ENCODE measurements around the gene POLA2. TPM values are rescaled to one million over a fixed set of nuclear protein-coding genes. Genes with fewer than 3 reads are reported as not detected.
A peak's percentile ranks its signal among the peaks of the same experiment; 100 is the strongest.

POLA2 gene
- total RNA-seq, 1 donor from 2014 or later = 32.4 TPM

DNA sequence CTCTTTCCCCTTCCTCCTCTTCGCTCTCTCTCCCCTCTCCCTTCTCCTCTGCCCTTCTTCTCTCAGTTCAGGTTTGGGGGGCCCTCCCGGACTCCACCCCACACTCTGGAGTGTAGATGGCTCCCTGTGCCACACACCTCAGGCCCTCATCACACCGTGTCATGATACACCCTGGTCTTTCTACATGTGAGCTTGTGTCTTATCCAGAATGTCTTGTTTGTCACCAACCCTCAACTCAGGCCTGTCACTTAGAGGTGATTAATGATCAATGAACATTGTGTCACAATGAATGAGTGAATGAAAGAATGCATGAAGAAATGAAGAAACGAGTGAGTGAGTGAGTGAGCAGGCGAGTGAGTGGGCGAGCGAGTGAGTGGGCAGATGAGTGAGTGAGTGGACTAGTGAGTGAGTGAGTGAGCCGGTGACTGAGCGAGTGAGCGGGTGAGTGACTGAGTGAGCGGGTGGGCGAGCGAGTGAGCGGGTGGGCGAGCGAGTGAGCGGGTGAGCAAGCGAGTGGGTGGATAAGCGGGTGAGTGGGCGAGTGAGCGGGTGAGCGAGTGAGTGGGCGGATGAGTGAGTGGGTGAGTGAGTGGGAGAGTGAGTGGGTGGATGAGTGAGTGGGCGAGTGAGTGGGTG lies 46.2 kb upstream of the POLA2 start:
- no peaks in the 10 kb centered on the region for H3K9me3 Mint-ChIP-seq
- H3K4me1 Mint-ChIP-seq (ENCODE audit: unreplicated experiment) = peaks cover 21% of the 10 kb centered on the region
- TF ChIP-seq, protein P1, sequence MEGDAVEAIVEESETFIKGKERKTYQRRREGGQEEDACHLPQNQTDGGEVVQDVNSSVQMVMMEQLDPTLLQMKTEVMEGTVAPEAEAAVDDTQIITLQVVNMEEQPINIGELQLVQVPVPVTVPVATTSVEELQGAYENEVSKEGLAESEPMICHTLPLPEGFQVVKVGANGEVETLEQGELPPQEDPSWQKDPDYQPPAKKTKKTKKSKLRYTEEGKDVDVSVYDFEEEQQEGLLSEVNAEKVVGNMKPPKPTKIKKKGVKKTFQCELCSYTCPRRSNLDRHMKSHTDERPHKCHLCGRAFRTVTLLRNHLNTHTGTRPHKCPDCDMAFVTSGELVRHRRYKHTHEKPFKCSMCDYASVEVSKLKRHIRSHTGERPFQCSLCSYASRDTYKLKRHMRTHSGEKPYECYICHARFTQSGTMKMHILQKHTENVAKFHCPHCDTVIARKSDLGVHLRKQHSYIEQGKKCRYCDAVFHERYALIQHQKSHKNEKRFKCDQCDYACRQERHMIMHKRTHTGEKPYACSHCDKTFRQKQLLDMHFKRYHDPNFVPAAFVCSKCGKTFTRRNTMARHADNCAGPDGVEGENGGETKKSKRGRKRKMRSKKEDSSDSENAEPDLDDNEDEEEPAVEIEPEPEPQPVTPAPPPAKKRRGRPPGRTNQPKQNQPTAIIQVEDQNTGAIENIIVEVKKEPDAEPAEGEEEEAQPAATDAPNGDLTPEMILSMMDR (conservative IDR thresholded peaks at IDR 0.05) = no peak
- DNase-seq (ENCODE audit: extremely low spot score, unreplicated experiment) = peak; percentile 62
- H3K27ac Mint-ChIP-seq = peak overlapping the region; percentile 34
- peaks cover 5% of the 10 kb centered on the region for H3K36me3 Mint-ChIP-seq
- peak overlapping the region; percentile 8 for H3K4me3 Mint-ChIP-seq
- no peaks in the 10 kb centered on the region for H3K27me3 Mint-ChIP-seq

DNA sequence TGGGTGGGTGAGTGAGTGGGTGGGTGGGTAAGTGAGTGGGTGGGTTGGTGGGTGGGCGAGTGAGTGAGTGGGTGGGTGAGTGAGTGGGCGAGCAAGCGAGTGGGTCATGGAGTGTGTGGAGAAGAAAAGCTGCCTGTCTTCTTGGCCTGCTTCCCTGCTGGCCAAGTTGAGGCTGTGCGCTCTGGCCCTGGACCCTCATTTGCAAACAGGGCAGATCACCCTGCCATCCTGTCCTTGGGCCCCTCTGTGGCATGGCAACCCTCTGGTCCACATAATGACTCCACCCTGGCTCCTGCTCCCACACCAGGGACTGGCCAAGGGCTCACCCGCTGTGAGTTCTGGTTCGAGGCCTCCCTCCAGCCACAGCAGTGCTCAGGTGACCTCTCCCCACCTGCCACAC lies 44.9 kb upstream of the POLA2 start:
- Mint-ChIP-seq H3K4me1 (ENCODE audit: unreplicated experiment) (peaks cover 21% of the 10 kb centered on the region), H3K4me3 (no peak overlapping the region), H3K36me3 (peaks cover 5% of the 10 kb centered on the region), H3K9me3 (no peaks in the 10 kb centered on the region), H3K27ac (no peak overlapping the region), H3K27me3 (no peaks in the 10 kb centered on the region)
- DNase-seq (ENCODE audit: extremely low spot score, unreplicated experiment) = peak; percentile 53
- TF ChIP-seq, protein P1 (conservative IDR thresholded peaks at IDR 0.05) = peak; percentile 36

DNA sequence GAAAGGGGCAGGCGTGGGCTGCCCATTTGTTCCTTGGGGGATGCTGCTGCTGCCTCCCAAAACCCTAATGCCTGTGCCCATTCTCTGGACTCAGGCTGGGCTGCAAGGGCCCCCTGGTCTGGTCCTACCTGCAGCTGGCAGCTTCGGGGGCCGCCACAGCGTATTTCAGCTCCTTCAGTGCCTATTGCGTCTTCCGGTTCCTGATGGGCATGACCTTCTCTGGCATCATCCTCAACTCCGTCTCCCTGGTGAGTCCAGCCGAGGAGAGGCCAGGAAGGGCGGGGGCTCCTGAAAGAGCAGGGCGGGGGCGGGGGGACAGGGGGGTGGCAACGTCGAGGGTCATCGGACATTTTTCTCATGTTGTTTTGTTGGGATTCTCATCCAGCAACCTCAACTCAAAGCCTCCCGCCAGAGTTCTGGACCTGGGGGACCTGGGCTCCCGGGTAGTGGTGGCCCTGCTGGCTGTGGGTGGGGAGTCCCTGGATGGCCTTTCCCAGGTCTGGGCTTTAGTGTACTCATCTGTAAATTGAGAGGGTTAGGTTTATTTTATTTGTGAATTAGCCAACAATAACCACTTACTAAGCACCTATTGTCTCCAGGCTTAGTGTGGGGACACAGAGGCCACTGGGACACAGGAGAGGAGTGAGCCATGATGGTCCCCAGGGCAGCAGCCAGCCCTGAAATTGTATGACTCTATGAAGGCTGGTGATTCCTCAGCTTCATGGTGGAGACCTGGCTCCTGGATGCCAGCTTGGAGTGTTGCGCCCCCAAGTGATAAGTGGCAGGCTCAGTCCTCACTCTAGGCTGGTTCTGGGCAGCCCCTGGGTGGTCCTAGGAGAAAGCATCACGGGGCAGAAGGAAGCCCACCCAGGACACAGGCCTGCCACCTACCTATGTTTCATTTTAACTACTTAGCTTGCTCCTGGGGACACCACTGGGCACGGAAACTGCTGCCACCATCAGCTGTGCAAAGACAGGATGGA lies 44.0 kb upstream of the POLA2 start:
- Mint-ChIP-seq H3K4me1 (ENCODE audit: unreplicated experiment) (peaks cover 21% of the 10 kb centered on the region), H3K27ac (peak overlapping the region; percentile 64)
- no peak for DNase-seq (ENCODE audit: extremely low spot score, unreplicated experiment)

DNA sequence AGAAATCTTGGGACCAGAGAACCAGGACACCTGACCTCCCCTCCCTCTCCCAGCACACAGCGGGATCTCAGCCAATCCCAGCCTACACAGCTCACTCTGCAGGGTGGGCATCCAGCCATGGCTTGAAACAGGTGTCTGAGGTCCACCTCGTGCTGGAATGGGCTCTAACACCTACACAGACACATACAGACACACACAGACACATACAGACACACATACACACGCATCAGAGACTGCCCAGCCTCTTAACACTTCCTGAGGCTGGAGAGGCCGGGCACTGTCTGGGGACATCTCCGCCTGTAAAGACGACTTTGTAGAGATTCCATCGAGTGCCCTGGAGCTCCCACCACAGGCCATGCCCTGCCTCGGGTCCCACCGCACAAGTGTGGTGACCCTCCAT lies 43.3 kb upstream of the POLA2 start:
- H3K27ac Mint-ChIP-seq = peak overlapping the region; percentile 64

More for the DNA sequence above, 44.0 kb upstream of the POLA2 start:
- TF ChIP-seq, protein P1 (conservative IDR thresholded peaks at IDR 0.05) = no peak
- Mint-ChIP-seq H3K27me3 (no peaks in the 10 kb centered on the region), H3K36me3 (peaks cover 5% of the 10 kb centered on the region), H3K4me3 (no peak overlapping the region), H3K9me3 (no peaks in the 10 kb centered on the region)

DNA sequence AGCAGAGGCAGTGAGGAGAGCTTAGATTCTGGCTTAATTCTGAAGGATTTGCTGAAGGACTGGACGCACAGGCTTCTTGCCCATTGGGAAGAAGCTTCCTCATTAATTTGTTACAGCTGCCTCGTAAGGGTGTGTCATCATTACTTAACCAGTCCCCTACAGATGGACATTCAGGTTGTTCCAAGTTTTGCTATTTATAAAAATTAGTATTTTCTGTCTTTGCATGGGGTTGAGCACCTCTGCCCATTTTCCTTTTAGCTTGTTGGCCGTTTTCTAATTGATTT lies 41.9 kb upstream of the POLA2 start:
- H3K27ac Mint-ChIP-seq = peak overlapping the region; percentile 52
- TF ChIP-seq, protein P1 (conservative IDR thresholded peaks at IDR 0.05) = no peak
- DNase-seq (ENCODE audit: extremely low spot score, unreplicated experiment) = no peak
- no peak overlapping the region for H3K4me3 Mint-ChIP-seq
- H3K36me3 Mint-ChIP-seq = peaks cover 5% of the 10 kb centered on the region
- H3K27me3 Mint-ChIP-seq = no peaks in the 10 kb centered on the region
- peaks cover 14% of the 10 kb centered on the region for H3K4me1 Mint-ChIP-seq (ENCODE audit: unreplicated experiment)
- no peaks in the 10 kb centered on the region for H3K9me3 Mint-ChIP-seq

More for the DNA sequence above, 43.3 kb upstream of the POLA2 start:
- Mint-ChIP-seq H3K4me3 (no peak overlapping the region), H3K36me3 (peaks cover 5% of the 10 kb centered on the region), H3K9me3 (no peaks in the 10 kb centered on the region), H3K27me3 (no peaks in the 10 kb centered on the region), H3K4me1 (ENCODE audit: unreplicated experiment) (peaks cover 19% of the 10 kb centered on the region)
- no peak for DNase-seq (ENCODE audit: extremely low spot score, unreplicated experiment)
- TF ChIP-seq, protein P1 (conservative IDR thresholded peaks at IDR 0.05) = no peak

Data from type B pancreatic cell (in vitro differentiated cells).